ENCODE measurements around the gene GOT1.

The GOT1 gene

DNA sequence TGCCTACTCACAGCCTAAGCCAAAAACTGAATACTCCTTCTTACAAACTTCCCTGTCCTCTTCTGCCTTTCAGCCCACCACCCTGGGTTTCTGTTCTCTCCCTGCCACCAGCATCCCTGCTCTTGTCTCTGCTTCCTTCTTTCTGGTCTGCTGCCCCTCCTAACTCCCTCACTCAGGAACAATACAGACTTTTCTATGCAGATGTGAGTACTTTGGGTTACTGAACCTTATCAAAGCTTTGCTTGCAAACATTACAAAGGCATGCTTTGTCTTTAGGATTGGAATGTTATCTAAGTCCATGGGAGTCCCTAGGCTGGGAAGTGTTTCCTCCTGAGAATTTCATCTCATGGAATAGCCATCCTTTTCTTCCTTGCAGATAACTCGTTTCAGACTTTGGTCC, 72.3 kb downstream of the GOT1 start:
- H3K4me3 ChIP-seq (ENCODE audit: low read depth, low read length), result no peak overlapping the region
- TF ChIP-seq, protein P1, sequence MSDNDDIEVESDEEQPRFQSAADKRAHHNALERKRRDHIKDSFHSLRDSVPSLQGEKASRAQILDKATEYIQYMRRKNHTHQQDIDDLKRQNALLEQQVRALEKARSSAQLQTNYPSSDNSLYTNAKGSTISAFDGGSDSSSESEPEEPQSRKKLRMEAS (IDR thresholded peaks at IDR 0.05; ENCODE audit: low read depth, low read length), result no peak
- TF ChIP-seq, protein P2, sequence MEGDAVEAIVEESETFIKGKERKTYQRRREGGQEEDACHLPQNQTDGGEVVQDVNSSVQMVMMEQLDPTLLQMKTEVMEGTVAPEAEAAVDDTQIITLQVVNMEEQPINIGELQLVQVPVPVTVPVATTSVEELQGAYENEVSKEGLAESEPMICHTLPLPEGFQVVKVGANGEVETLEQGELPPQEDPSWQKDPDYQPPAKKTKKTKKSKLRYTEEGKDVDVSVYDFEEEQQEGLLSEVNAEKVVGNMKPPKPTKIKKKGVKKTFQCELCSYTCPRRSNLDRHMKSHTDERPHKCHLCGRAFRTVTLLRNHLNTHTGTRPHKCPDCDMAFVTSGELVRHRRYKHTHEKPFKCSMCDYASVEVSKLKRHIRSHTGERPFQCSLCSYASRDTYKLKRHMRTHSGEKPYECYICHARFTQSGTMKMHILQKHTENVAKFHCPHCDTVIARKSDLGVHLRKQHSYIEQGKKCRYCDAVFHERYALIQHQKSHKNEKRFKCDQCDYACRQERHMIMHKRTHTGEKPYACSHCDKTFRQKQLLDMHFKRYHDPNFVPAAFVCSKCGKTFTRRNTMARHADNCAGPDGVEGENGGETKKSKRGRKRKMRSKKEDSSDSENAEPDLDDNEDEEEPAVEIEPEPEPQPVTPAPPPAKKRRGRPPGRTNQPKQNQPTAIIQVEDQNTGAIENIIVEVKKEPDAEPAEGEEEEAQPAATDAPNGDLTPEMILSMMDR (IDR thresholded peaks at IDR 0.05; ENCODE audit: low read depth, low read length), result no peak
- no peak for TF ChIP-seq POLR2A (IDR thresholded peaks at IDR 0.05; ENCODE audit: extremely low read depth, insufficient read length)
- no peak for TF ChIP-seq MYC (IDR thresholded peaks at IDR 0.05; ENCODE audit: low read depth, low read length)
- DNase-seq (ENCODE audit: low read depth), result no peak

DNA sequence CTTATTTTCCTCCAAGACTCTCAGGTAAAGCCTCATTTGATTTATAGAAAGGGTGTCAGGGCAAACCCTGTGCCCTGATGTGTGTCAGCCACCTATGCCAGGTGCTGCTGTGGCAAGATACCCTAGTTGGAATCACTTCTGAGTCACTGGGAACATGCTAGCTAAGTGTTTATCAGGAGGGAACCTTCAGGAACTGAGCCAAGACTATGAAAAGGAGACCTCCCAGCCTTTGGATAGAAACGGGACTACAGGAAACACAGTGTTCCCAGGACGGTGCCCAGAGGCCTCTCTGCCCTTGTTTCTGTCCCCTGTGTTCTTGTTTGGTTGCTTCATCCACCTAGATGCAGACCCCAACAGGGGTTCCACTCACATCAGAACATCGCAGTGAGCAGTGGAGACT, 72.7 kb downstream of the GOT1 start:
- TF ChIP-seq MYC (IDR thresholded peaks at IDR 0.05; ENCODE audit: low read depth, low read length) (no peak), POLR2A (IDR thresholded peaks at IDR 0.05; ENCODE audit: extremely low read depth, insufficient read length) (no peak)
- TF ChIP-seq, protein P1 (IDR thresholded peaks at IDR 0.05; ENCODE audit: low read depth, low read length), result no peak
- TF ChIP-seq, protein P2 (IDR thresholded peaks at IDR 0.05; ENCODE audit: low read depth, low read length), result no peak
- H3K4me3 ChIP-seq (ENCODE audit: low read depth, low read length), result no peak overlapping the region
- DNase-seq (ENCODE audit: low read depth), result no peak

DNA sequence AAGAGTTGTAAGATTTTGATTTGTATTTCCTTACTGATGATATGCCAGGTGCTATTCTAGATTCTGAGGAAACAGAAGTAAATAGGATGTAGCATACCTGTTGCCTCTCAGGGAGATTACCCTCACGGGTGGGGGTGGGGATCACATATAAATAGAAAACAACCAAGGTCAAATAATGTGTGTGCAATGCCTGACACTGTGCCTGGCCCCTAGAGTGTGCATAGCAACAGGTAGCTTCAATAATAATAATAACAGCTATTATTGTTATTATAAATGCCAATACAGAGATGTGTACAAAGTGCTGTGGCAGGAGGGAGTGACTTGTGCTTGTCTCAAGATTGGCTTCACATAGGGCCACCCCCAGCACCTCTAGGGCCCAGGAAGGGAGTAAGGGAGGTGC, 77.2 kb downstream of the GOT1 start:
- H3K4me3 ChIP-seq (ENCODE audit: low read depth, low read length), result no peak overlapping the region
- DNase-seq (ENCODE audit: low read depth), result no peak
- TF ChIP-seq, protein P2 (IDR thresholded peaks at IDR 0.05; ENCODE audit: low read depth, low read length), result no peak
- TF ChIP-seq POLR2A (IDR thresholded peaks at IDR 0.05; ENCODE audit: extremely low read depth, insufficient read length) (no peak), MYC (IDR thresholded peaks at IDR 0.05; ENCODE audit: low read depth, low read length) (no peak)
- TF ChIP-seq, protein P1 (IDR thresholded peaks at IDR 0.05; ENCODE audit: low read depth, low read length), result no peak

DNA sequence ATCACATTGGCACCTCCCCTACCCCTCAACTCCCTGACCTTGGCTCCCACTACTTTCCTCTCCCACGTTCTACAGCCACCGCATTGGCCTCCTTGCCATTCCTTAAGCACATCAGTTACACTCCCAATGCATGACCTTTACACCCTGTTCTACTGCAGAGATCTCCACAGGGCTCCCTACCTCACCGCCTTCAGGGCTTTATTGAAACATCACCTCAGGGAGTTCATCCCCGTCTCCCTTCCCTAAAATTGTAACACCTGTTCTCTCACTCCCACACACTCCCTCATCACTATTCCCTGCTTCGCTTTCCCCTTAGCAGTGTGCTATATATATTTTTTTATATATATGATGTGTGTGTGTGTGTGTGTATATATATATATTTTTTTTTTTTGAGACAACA, 82.8 kb downstream of the GOT1 start:
- DNase-seq (ENCODE audit: low read depth), result no peak
- TF ChIP-seq, protein P1 (IDR thresholded peaks at IDR 0.05; ENCODE audit: low read depth, low read length), result no peak
- no peak for TF ChIP-seq POLR2A (IDR thresholded peaks at IDR 0.05; ENCODE audit: extremely low read depth, insufficient read length)
- TF ChIP-seq, protein P2 (IDR thresholded peaks at IDR 0.05; ENCODE audit: low read depth, low read length), result no peak
- TF ChIP-seq MYC (IDR thresholded peaks at IDR 0.05; ENCODE audit: low read depth, low read length), result no peak
- H3K4me3 ChIP-seq (ENCODE audit: low read depth, low read length), result no peak overlapping the region
